Measurements from ENCODE around the gene RASSF8.
A peak's percentile ranks its signal among the peaks of the same experiment; 100 is the strongest.

Gene RASSF8

DNA sequence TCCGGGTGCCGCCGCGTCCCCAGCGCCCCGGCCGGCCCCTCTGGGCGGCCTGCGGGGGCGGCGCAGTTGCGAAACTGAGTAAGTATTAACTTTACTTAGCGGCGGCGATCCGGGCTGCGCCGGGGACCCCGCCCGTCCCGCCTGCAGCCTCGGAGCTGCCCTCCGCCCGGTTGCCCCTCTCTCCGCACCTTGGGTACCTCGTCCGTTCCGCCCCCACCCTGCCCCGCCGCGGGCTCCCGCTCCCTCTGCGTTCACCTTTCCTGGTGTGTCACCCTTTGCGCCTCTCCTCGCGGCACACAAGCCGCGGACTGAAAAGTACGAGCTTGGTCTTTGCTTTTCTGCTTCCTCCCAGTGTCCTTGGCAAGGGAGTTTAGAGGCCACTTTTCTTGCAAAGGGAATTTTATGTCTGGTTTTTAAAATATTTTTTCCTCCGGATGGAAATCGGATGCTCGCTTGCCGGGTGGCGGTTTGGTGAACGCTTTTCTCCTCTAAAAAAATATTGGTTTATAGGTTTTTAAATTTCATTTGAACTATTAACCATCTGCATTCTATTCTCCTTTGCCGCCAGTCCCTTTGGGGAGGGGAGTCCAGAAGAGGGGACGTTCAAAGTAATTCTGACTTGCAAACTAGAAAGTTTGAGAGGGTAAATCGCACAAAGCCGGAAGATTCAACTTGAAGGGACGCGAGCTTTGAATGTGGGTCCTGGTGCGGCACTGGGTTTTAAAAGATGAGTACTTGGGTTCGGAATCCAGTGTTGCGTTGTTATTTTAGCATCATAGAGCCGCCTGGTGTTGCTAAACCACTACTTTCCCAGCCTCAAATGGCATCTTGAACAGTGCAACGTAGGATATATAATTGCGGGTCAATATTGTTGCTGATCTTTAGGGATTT, 834 bp downstream of the RASSF8 start:
- H3K4me3 ChIP-seq (ENCODE audit: low read depth, low read length) = peak overlapping the region; percentile 64
- peak; percentile 64 for DNase-seq (ENCODE audit: low read depth)

DNA sequence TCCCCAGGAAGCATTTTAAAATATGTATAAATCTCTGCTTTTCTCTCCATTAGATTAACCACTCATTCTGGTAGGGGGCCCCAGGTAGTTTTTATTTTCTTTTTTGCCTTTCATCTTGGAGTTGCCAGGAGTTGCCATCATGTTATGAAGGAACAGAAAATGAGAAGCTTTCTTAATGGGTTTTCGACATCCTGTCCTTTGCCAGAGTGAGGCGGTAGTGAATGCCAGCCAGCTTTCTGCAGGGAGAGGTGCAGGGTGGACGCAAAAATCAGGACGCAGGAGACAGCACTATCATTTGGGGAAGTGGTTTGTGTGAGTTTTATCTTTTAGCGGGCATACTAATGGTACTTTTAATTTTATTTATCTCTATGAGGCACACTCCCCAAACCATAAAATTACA, 1.7 kb downstream of the RASSF8 start:
- no peak for DNase-seq (ENCODE audit: low read depth)
- H3K4me3 ChIP-seq (ENCODE audit: low read depth, low read length) = peak overlapping the region; percentile 64

DNA sequence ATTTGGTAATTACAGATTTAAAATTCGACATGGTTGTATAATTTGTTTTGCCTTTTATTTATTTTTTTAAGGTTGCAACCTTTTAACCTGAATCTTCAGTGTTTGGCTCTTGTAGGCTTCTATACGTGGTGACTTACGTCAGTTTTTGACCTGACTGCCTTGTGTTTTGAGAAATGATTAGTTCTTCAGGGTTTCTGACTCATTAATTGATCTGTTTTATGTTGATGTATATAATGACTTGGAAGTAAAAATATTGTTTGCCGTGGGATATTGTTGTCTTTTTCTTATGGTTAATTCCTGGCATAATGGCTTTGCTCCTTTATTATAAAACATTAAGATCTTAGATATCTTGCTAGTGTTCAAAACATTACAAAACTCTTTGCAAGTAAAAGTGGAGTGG, 2.5 kb downstream of the RASSF8 start:
- DNase-seq (ENCODE audit: low read depth) = no peak
- peak overlapping the region; percentile 64 for H3K4me3 ChIP-seq (ENCODE audit: low read depth, low read length)

GRCh38 chr12:25962932-25963525, 4.5 kb downstream of the RASSF8 start:
- DNase-seq (ENCODE audit: low read depth) = no peak
- H3K4me3 ChIP-seq (ENCODE audit: low read depth, low read length) = no peak overlapping the region

- no peak for DNase-seq (ENCODE audit: low read depth)
- no peak overlapping the region for H3K4me3 ChIP-seq (ENCODE audit: low read depth, low read length)
Observed at GRCh38 chr12:25965682-25966081, 7.2 kb downstream of the RASSF8 start.

- no peak for DNase-seq (ENCODE audit: low read depth)
Observed at GRCh38 chr12:25970082-25970481, 11.6 kb downstream of the RASSF8 start.

DNA sequence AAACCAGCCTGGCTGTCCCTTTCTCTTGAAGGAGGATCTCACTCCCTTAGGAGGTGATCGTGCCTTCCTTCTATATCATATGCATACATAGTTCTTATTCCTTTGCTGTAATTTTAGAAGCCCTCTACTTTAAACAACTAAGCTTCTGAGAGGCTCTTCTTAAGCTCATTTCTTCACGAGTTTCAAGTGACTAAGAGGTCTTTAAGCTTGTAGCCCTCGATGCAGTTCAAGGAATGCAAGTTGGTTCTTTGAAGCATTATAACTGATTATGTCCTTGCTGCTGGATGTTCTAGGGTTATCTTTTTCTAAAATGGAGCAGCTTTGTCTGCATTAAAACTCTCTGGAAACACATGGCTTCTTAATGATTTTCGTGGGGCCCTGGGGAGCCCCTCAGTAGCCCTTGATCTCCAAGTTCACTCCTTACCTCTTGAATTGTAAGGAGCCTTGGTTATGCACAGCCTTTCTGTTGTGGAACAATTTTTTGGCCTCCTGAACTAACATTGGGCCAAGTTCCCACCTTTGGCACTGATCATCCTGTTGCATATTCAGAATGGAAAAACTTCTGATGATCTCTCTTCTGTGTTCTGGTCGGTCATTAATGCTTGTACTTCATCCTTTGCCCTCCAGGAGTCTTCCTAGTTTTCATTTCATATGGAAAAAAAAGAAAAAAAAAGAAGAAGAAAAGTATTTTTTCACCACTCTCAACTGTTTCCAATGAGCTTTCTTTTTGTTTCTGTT, 12.6 kb downstream of the RASSF8 start:
- H3K4me3 ChIP-seq (ENCODE audit: low read depth, low read length) = no peak overlapping the region
- no peak for DNase-seq (ENCODE audit: low read depth)

More at GRCh38 chr12:25970082-25970481, 11.6 kb downstream of the RASSF8 start:
- no peak overlapping the region for H3K4me3 ChIP-seq (ENCODE audit: low read depth, low read length)

DNA sequence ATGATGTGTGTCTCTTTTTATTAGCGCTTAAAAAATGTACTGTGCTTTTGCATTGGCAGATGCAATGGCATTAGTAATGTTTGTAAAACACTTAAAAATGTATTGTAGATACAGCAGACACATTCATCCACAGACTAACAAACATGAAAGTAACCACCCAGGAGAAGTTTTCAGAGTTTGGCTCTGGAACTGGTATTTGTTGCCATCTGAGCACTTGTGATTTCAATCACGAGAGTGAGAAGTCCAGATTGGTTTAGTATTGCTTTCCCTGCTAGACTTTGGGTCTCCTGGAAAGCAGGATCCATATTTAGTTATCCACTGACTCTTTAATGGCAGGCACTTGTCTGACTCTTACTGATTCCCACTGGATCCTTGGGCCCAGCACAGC, 13.2 kb downstream of the RASSF8 start:
- no peak overlapping the region for H3K4me3 ChIP-seq (ENCODE audit: low read depth, low read length)
- DNase-seq (ENCODE audit: low read depth) = no peak

- no peak for DNase-seq (ENCODE audit: low read depth)
- H3K4me3 ChIP-seq (ENCODE audit: low read depth, low read length) = no peak overlapping the region
Observed at GRCh38 chr12:25972783-25973182, 14.3 kb downstream of the RASSF8 start.

DNA sequence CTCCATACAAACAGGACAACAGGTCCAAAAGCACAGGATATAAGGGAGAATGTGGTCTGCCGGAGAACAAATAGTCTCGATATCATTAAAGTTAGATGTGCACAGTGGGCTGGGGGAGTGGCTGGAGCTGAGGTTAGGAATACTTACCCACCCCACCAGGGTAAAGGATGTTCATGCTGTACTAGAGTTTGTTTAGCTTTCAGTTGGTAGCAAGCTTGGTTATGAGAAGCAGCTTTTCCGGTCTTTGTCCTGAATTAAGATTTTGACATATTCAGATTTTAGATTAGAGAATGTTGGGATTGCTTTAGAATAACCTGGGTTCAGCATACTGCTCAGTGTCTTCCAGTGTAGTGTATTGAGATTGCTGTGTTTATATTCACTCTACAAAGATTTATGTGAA, 16.7 kb downstream of the RASSF8 start:
- no peak for DNase-seq (ENCODE audit: low read depth)
- no peak overlapping the region for H3K4me3 ChIP-seq (ENCODE audit: low read depth, low read length)

- H3K4me3 ChIP-seq (ENCODE audit: low read depth, low read length) = no peak overlapping the region
- no peak for DNase-seq (ENCODE audit: low read depth)
Observed at GRCh38 chr12:25975682-25976081, 17.2 kb downstream of the RASSF8 start.

DNA sequence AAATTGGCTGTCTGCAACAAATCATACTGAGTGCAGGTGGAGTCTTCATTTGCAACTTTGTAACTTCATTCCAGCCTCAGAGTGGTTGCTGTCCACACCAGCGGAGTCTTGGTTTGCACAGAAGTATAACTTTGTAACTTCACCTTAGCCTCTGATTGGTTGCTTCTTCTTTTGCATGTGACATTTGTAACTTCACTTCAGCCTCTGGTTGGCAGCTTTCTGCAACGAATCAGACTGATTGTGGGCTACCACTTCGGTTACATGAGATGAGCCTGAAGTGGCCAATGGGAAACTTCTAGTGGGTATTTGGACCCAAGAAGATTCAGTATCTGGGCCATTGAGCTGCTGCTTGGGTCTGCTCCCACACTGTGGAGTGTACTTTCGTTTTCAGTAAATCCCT, 17.8 kb downstream of the RASSF8 start:
- no peak overlapping the region for H3K4me3 ChIP-seq (ENCODE audit: low read depth, low read length)

DNA sequence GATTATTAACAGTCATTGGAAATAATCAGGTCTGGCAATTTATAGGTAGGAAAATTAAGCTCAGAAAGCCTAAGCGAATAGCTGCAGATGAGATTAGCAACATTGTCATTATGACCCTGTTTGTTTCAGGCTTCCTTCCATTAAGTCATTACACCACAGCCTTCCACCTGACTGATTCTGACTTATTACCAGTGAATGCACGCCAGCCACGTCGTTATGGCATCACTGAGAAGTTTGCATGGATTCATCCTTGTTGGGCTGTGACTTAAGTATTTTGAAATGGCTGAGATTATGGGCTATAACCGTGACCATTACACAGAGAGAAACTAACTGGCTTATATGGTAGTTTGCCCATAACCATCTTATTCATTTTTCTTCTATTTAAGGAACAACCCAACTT, 18.6 kb downstream of the RASSF8 start:
- DNase-seq (ENCODE audit: low read depth) = no peak
- no peak overlapping the region for H3K4me3 ChIP-seq (ENCODE audit: low read depth, low read length)

More for the DNA sequence above, 17.8 kb downstream of the RASSF8 start:
- no peak for DNase-seq (ENCODE audit: low read depth)

- no peak overlapping the region for H3K4me3 ChIP-seq (ENCODE audit: low read depth, low read length)
- DNase-seq (ENCODE audit: low read depth) = no peak
Observed at GRCh38 chr12:25979059-25979458, 20.6 kb downstream of the RASSF8 start.

DNA sequence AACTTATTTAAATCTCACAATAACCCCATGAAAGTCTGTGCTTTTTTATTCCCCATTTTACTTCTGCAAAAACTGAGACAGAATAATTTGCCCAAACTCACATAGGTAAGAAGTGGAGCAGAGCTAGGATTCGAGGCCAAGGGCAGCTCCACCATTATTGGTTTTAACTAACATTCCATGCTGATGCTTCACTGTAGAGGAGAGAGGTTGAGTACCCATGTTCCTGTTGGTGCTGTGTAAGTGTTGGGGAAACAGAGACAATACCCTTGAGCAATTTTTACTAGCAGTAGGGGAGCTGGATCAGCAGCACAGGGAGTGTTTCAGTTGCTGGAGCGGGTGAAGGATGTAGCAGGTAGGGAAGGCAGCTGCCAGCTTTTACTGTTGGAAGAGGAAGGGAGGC, 21.1 kb downstream of the RASSF8 start:
- no peak for DNase-seq (ENCODE audit: low read depth)
- H3K4me3 ChIP-seq (ENCODE audit: low read depth, low read length) = no peak overlapping the region

DNA sequence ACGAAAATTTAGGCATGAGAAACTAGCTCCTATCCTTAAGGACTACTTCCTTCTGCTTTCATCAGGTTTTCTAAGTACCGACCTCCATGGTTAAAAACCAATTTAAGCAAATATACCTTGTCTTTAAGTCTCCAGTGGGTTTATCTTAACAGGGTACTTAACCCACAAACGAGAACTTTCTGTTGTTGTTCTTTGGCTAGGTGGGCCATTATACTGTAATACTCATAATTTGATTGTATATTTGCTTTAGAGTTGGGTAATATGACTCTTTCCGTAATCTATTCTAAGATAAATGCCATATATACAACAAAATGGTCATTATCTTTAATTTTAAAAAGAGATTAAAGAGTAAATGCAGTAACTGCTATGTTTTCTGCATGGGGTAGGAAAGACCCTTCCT, 21.6 kb downstream of the RASSF8 start:
- no peak for DNase-seq (ENCODE audit: low read depth)
- no peak overlapping the region for H3K4me3 ChIP-seq (ENCODE audit: low read depth, low read length)

GRCh38 chr12:25981597-25981996, 23.1 kb downstream of the RASSF8 start:
- no peak overlapping the region for H3K4me3 ChIP-seq (ENCODE audit: low read depth, low read length)
- DNase-seq (ENCODE audit: low read depth) = no peak

DNA sequence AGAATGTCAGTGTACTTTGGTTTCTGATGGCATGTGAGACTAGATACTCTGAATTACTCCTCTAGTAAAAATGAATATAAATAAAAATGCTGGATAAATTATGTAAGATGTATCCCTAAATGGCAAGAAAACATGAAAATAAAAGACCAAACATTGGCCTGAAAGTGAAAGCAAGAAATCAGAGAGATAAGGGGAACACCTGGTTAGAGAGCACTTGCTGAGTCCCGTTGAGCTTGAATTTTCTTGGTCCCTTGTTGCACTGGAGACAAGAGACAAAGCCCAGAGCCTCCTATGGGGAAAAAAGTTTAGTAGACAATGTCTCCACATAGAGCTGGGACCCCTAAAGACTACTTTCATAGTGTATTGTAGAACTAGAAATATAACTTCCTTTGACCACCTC, 23.9 kb downstream of the RASSF8 start:
- no peak overlapping the region for H3K4me3 ChIP-seq (ENCODE audit: low read depth, low read length)
- no peak for DNase-seq (ENCODE audit: low read depth)

- no peak overlapping the region for H3K4me3 ChIP-seq (ENCODE audit: low read depth, low read length)
- DNase-seq (ENCODE audit: low read depth) = no peak
Observed at GRCh38 chr12:25983625-25984024, 25.1 kb downstream of the RASSF8 start.

DNA sequence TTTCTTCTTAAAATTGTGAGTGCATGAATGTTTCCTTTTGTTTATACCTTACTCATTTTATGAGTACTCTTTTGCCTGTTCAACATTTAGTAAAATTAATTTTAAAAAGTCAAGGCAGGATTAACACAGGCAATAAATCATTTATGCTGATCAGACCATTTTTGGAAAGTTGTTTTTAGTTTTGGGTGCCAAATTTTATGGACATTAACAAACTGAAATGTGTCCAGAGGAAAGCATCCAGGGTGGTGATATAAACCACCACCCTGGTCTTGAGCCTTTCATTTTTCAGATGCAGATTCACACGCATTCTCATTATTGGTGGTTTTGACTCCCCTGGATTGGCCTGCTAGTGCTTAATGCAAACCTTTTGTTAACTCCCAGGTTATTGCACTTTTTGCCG, 26.3 kb downstream of the RASSF8 start:
- DNase-seq (ENCODE audit: low read depth) = no peak
- no peak overlapping the region for H3K4me3 ChIP-seq (ENCODE audit: low read depth, low read length)

Measured in skeletal muscle cell (primary cell).